CD4-positive, alpha-beta T cell treated with Interleukin-17A for 1 hour (primary cell): ENCODE measurements around the gene THRB.
"Not testable (repeated sequence)": the region's sequence is repeated elsewhere in the genome, so short reads cannot be mapped to it uniquely, and the experiment has no call there.

Source experiments
- DNase-seq: peaks from one replicate; pipeline ENCODE4 v3.0.0-alpha.2; 2020

Gene THRB

DNA sequence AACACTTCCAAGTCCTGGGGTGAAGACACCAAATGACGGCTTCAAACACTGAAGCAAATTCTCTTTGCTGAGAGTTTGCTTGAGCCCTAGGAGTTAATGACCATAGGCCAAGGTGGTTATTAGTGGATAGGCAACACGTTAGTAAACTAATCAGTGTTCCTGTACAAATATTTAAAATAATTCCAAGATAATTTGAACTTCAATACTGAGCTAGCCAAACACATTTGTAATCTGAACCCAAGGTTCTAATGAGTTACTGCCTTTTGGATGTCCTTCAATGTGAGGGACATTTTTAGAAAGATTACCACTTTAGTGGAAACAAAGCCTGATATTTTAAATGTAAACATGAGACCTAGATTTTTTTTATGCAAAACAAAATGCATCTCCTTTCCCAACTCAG, 94.6 kb downstream of the THRB start:
- DNase-seq: no peak

GRCh38 chr3:24399614-24400013, 95.0 kb downstream of the THRB start:
- DNase-seq: no peak

GRCh38 chr3:24398712-24399111, 95.9 kb downstream of the THRB start:
- not testable (repeated sequence) for DNase-seq

DNA sequence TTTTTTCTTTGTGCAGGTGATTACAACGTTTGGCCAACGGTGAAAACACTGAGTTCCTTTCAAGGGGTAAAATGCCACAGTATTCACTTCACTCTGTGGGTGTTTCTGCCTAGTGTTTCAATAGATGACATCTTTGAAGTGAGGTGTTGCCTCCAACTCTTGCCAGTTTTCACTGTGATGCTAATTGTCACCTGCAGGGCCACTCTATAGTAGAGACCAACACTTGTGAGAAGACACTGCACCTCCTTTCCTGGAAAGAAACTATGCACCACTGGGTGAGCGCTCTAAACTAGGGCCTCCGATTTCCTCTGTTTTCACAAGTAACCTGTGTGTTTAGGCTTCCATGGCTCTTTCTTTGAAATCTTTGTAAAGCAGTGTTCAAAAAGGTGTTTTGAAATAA, 98.3 kb downstream of the THRB start:
- no peak for DNase-seq

- DNase-seq: no peak
Measured at GRCh38 chr3:24394754-24395153, 99.9 kb downstream of the THRB start.

- DNase-seq: no peak
Measured at GRCh38 chr3:24393316-24393715, 101.3 kb downstream of the THRB start.

- no peak for DNase-seq
Measured at GRCh38 chr3:24390169-24391130, 104.2 kb downstream of the THRB start.

DNA sequence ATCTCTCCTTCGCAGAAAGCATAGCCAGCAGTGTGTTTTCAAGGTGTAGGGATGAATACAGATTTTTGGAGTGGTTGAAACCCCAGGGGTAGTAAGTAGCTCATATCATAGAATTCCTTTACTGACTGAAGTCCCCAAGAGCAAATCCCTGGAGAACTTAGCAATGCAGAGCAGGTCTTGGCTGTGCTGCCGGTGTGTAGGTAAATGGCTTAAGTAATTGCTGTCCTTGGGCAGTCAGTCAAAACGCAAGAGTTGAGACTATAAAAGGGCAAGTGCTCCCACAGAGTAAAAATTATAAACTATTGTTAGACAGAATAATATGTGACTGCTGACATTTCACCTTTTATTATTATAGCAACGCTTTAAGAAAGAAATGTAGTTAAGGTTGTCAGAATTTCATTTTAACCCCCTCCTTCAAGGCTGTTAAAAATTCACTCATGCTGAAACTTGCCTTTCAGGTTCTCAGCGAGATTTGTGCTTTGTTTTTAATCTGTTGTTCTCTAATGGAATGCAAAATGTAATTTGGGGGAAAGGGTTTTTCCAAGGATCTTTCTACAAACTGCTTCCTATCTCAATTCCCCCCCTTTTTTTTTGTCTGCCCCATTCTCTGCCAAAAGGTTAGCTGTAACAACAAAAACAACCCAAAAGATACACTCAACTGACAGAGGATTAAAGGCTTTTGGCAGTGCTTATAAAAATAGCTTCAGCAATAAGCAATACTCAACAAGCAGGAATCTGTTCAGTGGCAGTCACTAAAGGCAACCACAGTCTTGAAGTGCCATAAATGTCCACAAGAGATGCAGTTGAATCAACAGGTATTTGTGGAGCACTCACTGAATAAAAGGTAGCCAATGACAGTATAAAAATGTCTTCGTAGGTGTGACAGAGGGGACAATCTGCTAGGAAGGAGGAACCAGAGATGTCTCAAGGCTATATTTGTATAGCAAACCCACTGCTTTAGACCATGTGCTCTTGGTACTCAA, 105.3 kb downstream of the THRB start:
- no peak for DNase-seq

GRCh38 chr3:24388611-24389010, 106.0 kb downstream of the THRB start:
- no peak for DNase-seq

- no peak for DNase-seq
Measured at GRCh38 chr3:24388159-24388558, 106.5 kb downstream of the THRB start.

DNA sequence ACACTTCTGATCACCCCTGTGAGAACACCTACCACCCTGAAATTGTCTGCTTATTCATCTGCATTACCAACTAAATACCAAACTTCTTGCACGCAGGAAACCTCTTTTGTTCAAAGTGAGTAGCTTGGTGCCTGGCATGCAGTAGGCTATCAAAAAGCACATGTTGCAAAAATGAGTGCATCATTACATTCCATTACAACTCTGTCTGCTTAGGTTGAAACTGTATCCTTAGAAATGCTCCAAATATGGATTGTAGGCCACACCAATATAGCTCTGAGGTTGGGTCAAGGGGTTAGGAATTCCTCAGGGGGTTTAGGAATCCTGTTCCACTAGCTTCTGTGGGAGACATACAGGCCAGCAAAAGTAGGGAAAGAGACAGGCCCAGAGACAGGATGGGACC, 107.2 kb downstream of the THRB start:
- no peak for DNase-seq

DNA sequence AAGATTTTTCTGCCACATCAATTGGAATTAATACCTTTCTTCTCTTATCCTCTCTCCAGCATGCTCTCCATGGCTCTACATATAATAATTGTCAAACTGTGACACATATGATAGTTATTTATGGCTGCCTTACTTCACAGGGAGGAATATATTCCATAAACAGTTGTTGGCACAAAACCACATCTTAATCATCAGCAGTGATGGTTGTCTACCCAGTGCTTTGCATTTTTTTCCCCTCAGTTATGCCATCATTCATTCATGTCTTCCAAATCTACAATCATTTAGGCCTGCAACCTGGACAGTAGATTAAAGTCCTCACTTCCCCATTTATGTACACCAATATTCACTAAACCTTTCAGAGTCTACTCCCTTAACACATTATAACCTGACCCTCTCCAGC, 107.7 kb downstream of the THRB start:
- DNase-seq: no peak

- no peak for DNase-seq
Measured at GRCh38 chr3:24386458-24386857, 108.2 kb downstream of the THRB start.

GRCh38 chr3:24385012-24385615, 109.5 kb downstream of the THRB start:
- no peak for DNase-seq

- DNase-seq: no peak
Measured at GRCh38 chr3:24382647-24383046, 112.0 kb downstream of the THRB start.

- DNase-seq: no peak
Measured at GRCh38 chr3:24379936-24380335, 114.7 kb downstream of the THRB start.

- DNase-seq: no peak
Measured at GRCh38 chr3:24378313-24378712, 116.3 kb downstream of the THRB start.

DNA sequence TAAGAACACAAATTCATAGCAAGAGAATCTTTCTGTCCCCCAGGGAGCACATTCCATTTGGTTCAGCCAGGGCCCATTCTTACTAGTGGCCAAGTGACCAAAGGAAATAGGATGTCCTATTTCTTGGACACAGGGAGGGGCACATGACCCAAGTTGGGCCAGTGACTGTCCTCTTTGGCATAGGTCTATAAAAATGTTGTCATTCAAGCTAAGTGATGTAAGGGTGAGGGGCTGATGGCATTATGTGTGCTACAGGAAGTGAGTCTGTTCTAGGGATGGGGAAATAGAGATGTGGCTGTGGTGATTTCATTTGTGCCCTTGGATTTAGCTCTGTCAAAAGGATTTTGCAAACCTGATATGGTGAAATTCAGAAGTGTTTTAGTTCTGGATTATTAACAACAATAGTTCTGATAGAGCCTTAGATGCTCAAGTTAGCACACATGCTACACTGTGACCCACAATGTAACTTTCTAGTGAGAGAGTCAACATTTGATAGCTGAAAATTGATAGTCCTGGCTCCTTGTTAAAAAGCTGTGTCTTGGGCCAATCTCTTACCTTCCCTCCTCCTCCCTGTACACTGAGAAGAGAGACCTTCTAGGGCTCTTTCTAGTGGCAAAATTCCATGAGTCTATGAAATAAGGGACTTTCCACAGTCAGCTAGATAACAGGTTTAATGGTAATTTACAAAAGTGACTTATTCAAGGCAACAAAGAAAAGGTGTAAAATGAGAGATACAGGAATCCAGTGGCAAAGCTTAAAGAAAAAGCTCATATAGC, 117.2 kb downstream of the THRB start:
- no peak for DNase-seq

DNA sequence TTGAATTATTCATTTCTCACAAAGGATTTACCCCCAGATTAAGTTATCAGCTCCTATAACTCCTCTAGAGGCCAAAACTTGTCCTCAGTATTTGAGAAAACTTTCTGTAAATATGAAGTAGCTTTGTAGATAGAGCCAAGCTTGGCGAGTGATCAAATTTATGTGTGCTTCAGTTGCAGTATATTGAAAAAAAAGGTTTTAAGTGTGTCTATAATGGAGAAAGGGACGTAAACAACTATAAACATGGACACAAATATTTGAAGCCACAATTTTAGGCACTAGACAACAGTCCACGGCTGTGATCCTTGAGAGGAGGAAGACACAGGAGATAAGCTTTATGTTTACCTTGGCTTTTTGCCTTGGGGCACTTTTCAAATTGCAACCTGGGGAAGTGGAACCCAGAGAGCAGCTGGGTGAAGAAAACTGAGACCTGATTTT, 118.7 kb downstream of the THRB start:
- DNase-seq: no peak

DNA sequence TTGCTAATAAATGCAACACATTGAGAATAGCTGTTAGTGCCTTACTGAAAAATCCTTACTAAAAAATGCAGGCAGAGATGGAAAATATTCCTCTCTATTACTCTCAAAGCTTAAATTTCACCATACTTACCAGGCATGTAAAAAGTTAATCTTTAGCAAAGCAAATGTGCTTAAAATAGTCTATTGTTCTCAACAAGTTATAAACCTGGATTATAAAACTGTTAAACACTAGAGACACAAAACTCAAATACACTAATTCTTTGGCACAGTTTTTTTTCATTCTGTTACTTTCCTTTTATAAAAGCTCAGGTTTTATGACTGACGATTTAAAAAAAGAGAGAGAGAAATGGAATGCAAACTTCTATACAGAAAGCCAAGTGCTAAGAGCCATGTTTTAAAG, 119.8 kb downstream of the THRB start:
- DNase-seq: no peak

DNA sequence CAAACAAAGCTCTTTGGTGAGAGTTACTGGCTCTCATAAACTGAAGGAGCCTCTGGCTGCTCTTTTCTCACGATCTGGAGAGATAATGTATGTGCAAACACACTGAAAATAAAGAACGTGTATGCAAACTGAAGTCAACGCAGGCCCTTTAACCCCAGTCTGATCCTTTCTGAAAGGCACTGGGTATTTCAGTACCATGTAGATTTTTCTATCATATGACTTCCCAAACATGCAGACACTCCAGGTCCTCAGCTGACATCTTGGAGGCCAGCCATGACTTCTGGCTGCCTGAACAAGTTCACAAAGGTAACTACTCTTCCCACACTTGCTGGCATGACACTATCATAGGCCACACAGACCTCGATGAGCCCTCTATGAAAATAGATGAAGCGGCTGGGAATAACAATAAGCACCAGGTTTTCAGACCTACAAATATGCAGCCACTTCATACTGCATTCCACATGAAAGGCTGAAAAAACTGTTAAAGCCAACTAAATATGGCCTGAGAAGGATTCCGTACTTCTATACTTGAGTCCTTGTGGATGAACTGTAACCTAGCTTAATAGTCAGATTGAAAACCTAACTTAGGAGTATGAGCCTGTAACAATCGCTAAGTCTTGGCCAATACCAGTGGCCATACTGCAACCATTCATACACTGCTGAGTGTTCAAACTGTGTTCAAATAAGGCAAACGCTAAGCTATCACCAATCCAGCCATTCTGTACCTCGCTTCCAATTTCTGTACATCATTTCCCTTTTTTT, 121.3 kb downstream of the THRB start:
- no peak for DNase-seq
